Cardiac fibroblast (primary cell): ENCODE data around the gene RIPK4.
A peak's percentile ranks its signal among the peaks of the same experiment; 100 is the strongest.

Source experiments
- DNase-seq, 2 donors: peaks; one replicate each; pipeline versions ENCODE4 v3.0.0 to v3.0.0-alpha.2; 2010; ENCODE audit warnings: low read depth in 2 of 2
- H3K4me3 ChIP-seq, 2 donors: replicated peaks in 1 of 2; 1 replicate in 1 of 2; 2 replicates in 1 of 2; pipeline ENCODE4 v1.5.1; 2011; ENCODE audit warnings: low read depth in 2 of 2, low read length in 2 of 2, mild to moderate bottlenecking in 2 of 2, moderate library complexity in 1 of 2
- CTCF ChIP-seq: IDR thresholded peaks from one replicate; pipeline ENCODE4 v1.5.1; 2011; ENCODE audit warnings: low read depth, mild to moderate bottlenecking, low read length, inconsistent platforms

Gene RIPK4

DNA sequence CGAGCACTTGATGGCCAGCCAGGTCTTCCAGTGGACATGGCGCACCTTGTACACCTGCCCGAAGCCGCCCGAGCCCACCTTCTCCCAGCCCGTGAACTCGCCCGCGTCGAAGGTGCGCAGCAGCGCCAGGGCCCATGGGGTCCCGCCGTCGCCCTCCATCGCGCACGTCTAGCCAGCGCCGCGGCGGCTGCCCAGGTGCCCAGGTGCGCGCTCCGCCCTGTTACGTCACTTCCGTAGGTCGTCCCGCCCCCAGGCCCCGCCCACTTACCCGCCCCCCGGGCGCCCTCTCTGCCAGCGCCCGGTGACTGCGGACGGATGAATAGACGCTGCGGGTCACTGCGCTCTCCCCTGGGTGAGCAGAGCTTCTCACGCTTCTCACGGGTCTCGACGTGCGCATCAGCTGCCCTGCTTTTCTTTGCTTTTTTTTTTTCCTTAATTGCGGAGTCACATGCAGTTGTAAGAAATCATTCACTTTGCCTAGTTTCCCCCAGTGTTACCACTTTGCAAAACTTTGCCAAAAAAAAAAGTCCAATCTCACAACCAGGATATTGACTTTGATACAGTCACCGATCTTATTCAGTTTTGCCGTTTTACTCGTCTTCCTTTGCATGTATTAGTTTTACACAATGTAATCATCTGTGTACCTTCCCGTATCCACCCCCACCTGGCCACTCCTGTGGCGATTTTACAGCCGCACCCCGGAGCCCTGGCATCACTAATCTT, at the start of gene RIPK4:
TSS of gene RIPK4 (minus strand) at position 170 of the 723 bp plus-strand sequence. CDS start at position 159, 11 bp downstream.
- TF ChIP-seq CTCF, result no peak
- H3K4me3 ChIP-seq, result peak within 1 kb of the TSS; percentile 46 to 48
- DNase-seq, result peak; percentile 26 to 47

DNA sequence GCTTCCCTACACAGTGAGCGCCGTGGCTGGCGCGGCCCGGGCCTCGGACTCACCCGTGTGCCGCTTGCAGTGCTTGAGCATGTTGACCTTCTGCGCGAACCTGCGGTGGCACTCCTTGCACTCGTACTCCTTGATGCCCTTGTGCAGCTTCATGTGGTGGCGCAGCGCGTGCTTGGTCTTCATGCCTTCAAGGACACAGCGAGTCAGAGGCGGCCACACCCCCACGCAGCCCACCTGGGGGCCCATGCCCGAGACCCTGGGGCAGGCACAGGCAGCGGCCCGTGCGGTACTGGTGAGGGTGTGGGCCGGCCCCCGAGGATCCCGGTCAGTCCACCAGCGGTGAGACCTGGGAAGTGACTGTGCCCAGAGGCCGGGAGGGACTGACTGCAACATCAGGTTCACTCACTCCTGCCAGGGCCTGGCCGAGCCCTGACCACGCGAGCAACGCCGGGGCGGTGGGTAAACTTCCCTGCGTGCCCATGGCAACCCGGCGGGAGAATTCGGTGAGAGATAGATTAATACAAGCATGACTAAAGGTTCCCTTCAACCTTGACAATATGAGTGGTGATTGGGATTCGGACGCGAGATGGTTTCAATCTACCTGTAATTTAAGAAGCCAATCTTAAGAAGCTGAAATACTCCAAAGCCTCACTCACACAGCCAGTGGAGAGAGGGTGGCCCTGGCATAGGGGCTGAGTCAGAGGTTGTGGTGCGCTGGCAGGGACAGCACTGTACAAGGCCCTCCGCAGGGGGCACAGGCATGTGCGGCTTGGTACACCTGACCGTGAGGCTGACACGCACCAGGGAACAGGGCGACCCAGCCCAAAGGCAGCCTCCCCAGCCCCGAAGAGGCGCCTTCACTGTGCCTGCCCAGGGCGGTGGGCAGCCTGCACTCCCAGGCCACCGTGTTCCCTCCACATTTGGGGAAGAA, 49.1 kb upstream of the RIPK4 start:
- H3K4me3 ChIP-seq, result no peak overlapping the region
- TF ChIP-seq CTCF, result no peak

DNA sequence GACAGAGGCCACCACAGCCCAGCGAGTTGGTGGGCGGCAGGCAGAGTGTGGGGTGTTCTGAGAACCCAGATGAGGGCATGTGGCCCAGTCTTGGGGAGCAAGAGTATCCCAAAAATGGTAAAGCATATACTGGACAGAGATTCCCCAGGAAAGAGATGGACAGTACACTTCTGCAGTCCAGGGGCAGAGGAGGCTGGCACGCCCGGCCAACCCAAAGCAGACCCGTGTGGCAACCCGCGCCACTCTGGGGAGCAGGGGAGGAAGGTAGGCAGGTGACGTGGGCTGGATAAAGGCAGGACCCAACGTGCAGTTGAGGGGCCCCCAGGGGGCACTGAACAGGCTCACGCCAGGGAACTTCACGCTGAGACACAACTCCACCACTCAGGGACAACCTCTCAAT, 46.4 kb upstream of the RIPK4 start:
- no peak for TF ChIP-seq CTCF
- no peak for DNase-seq
- no peak overlapping the region for H3K4me3 ChIP-seq

More for the DNA sequence above, 49.1 kb upstream of the RIPK4 start:
- DNase-seq, result no peak

- no peak for DNase-seq
- no peak overlapping the region for H3K4me3 ChIP-seq
- no peak for TF ChIP-seq CTCF
These were observed 45.8 kb upstream of the RIPK4 start for GRCh38 chr21:41812679-41813078.

DNA sequence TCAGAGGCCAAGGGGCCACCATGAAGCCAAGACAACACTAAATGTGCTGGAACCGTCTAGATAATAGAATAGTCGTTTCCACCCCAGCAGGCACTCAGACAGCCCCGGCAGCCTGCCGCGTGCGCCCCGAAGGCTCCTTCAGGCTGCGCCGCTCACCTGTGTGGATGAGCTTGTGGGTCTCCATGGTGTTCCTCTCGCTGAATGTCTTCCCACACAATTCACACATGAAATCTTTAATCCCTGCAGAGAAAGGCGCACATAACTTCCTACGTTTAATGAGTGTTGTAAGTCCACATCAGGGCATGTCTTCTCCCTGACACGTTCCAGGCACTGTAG, 43.7 kb upstream of the RIPK4 start:
- DNase-seq, result no peak
- no peak overlapping the region for H3K4me3 ChIP-seq
- no peak for TF ChIP-seq CTCF

DNA sequence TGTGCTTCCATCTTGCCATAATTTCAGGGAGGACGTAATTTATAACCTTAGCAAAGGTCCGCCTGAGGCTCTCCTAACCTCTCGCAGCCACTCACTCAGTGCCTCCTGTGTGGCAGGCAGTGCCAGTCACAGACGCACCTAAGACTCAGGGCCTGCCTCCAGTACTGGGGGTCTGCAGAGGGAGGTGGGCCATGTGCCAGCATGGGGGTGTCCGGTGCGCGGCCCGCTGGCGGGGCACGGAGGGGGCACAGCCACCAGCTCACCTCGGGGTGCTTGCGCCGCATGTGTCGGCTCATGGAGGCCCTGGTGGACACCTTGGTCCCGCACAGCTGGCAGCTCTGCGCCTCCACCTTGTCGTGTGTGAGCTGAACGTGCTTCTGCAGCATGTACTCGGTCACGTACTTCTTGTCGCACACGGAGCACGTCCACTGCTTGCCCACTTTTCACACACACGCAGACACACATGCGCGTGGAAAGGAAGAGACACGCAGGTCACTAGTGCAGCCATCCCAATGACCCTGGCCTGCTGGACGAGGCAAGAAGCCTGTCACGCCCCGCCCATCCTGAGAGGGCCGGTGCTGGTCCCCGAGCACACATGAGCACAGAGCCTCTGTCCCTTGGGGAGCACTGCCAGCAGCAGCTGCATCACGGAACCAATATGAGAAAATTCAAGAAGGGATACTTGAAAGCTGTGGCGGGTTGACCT, 43.2 kb upstream of the RIPK4 start:
- no peak overlapping the region for H3K4me3 ChIP-seq
- no peak for DNase-seq
- TF ChIP-seq CTCF, result no peak
